Measurements from ENCODE around the gene SLC5A3.

The SLC5A3 gene

DNA sequence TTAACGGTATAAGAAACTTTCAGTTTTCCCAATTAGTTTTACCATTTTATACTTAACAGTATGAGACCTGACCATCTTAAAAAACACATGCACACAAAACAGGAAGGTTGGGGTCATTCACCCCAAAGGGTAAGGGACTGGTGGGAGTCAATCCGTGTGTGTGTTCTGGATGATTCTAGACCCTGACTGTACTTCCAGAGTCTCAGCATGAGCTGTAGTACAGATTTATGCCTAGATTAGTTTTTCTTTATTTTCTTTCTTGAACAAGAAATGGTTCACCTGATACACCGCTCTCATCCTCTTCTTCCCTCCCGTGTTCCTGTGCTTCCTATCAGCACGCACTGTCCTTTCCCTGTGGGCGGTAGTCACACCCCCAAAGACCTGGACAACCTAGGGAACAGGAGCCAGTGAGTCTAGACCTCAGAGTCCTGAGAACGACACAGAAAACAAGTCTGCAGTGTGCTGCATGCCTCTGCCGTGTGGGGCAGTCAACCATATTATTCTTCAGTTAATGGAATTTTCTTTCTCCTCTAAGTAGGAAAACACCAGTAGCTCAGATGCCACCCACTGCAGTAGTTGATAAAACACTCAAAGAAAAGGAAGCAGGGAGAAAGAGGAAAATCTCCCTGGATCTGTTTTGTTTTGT, 38.9 kb upstream of the SLC5A3 start:
- TF ChIP-seq, protein P1, sequence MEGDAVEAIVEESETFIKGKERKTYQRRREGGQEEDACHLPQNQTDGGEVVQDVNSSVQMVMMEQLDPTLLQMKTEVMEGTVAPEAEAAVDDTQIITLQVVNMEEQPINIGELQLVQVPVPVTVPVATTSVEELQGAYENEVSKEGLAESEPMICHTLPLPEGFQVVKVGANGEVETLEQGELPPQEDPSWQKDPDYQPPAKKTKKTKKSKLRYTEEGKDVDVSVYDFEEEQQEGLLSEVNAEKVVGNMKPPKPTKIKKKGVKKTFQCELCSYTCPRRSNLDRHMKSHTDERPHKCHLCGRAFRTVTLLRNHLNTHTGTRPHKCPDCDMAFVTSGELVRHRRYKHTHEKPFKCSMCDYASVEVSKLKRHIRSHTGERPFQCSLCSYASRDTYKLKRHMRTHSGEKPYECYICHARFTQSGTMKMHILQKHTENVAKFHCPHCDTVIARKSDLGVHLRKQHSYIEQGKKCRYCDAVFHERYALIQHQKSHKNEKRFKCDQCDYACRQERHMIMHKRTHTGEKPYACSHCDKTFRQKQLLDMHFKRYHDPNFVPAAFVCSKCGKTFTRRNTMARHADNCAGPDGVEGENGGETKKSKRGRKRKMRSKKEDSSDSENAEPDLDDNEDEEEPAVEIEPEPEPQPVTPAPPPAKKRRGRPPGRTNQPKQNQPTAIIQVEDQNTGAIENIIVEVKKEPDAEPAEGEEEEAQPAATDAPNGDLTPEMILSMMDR (IDR thresholded peaks at IDR 0.05; ENCODE audit: low read depth, low read length) = no peak
- no peak overlapping the region for H3K4me3 ChIP-seq (ENCODE audit: low read depth, low read length)

DNA sequence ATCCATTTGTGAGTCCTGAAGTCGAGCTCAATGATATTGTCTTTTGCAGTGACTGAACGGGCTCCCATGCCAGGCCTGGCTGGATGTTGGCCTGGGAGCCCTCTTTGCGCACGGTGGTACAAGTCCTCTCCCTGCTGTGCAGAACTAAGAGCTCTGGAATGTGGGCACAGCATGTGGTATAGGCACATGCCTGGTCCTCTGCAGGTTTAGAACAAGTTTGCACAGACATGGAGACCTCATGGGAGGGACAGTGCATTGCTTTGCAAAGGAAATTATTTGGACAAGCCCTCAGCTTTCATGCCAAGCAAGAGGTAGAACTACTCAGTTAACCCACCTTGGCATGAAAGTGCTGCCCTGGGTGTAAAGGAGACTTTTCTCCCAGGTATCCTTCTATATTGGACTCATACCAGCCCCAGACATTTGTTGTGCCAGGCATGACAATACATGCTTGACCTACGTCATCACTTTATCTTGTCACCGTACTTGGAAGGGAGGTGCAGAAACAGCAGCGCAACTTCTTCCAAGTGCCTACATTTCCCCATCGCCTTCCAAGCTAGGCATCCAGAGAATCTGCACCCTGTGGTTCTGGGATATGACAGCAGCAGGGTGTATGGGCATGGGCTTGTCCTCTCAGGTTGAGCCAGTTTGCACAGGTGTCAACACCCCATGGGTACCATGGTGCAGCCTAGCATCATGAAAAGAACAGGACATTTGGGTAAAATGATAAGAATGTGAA, 37.6 kb upstream of the SLC5A3 start:
- TF ChIP-seq, protein P1 (IDR thresholded peaks at IDR 0.05; ENCODE audit: low read depth, low read length) = no peak
- H3K4me3 ChIP-seq (ENCODE audit: low read depth, low read length) = no peak overlapping the region

GRCh38 chr21:34037009-34037795, 36.2 kb upstream of the SLC5A3 start:
- TF ChIP-seq, protein P1 (IDR thresholded peaks at IDR 0.05; ENCODE audit: low read depth, low read length) = no peak
- no peak overlapping the region for H3K4me3 ChIP-seq (ENCODE audit: low read depth, low read length)

DNA sequence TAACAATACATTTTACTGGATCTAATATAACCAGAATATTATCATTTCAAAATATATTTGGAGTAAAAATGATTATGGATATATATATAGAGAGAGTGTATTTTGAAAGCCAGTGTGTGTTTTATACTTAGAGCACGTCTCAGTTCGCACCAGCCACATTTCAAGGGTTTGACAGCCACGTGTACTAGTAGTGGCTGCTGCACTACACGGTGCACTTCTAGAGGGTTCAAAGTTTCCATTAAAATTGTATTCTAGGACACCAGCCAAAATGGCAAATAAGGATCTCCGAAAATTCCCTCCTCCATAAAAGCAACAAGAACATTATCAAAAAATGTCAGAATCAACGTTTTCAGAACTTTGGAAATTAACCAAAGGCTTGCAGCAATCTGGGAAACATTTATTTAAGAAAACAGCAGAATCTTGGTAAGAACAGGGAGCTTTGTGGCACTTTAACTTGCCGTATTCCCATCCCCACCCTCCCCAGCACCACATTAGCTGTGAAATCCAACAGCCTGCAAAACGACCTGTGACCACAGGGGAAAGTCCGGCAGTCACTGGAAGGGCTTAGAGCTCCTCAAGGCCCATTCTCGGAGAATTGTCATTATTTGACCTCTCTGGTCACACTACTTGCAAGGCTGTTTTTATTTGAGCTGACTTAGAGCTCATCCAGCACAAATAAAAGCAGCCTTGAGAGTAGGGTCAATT, 33.5 kb upstream of the SLC5A3 start:
- no peak overlapping the region for H3K4me3 ChIP-seq (ENCODE audit: low read depth, low read length)
- TF ChIP-seq, protein P1 (IDR thresholded peaks at IDR 0.05; ENCODE audit: low read depth, low read length) = no peak

- H3K4me3 ChIP-seq (ENCODE audit: low read depth, low read length) = no peak overlapping the region
- TF ChIP-seq, protein P1 (IDR thresholded peaks at IDR 0.05; ENCODE audit: low read depth, low read length) = no peak
Observed at GRCh38 chr21:34042735-34043134, 30.6 kb upstream of the SLC5A3 start.

DNA sequence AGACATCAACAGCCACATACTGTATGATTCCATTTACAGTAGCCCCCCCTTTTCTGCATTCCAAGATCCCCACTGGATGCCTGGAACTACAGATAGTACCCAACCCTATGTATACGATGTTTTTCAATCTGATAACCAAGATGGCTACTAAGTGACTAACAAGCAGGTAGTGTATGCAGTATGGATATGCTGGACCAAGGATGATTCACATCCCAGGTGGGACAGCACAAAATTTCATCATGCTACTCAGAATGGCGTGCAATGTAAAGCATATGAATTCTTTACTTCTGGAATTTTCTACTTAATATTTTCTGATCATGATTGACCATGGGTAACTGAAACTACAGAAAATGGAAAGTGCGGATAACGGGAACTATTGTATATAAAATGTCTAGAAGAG, 30.0 kb upstream of the SLC5A3 start:
- H3K4me3 ChIP-seq (ENCODE audit: low read depth, low read length) = no peak overlapping the region
- TF ChIP-seq, protein P1 (IDR thresholded peaks at IDR 0.05; ENCODE audit: low read depth, low read length) = no peak
